ENCODE results near the gene NTMT2. TPM values are rescaled to one million over a fixed set of nuclear protein-coding genes. Genes with fewer than 3 reads are reported as not detected.

NTMT2 gene
- total and polyA plus RNA-seq, 2 of the 8 experiments (the other 6 are each of a cell fraction or from before 2014, with no cell fraction given): 0.38 TPM; not detected in 1

- no peak overlapping the region for H2BK15ac ChIP-seq (ENCODE audit: low read length)
- no peak overlapping the region for H4K8ac ChIP-seq (ENCODE audit: extremely low read depth, insufficient read depth, low read length)
- no peaks in the 10 kb centered on the region for H3K23me2 ChIP-seq (ENCODE audit: low read depth, low read length)
- no peak for DNase-seq (ENCODE audit: low read depth in 1 of 2, low spot score in 2 of 2)
- no peak overlapping the region for H2AFZ ChIP-seq (ENCODE audit: low read length)
- H3K23ac ChIP-seq (ENCODE audit: insufficient read length): no peak overlapping the region
- H3K4me3 ChIP-seq (ENCODE audit: extremely low read depth in 1 of 4, insufficient read depth in 2 of 4, low read depth in 3 of 4, low read length in 4 of 4): no peak overlapping the region
- POLR2A ChIA-PET (ENCODE audit: partially characterized antibody): no interaction called here
- H4K20me1 ChIP-seq (replicated peaks in 1 of 2; ENCODE audit: control insufficient read depth in 1 of 2, insufficient read depth in 2 of 2, low read length in 2 of 2): no peaks in the 10 kb centered on the region
- 0 out of 4 replicates have a peak, but pooled peaks cover 0 to 4% of the 10 kb centered on the region in 2 experiments for H3K9me3 ChIP-seq (ENCODE audit: insufficient read depth in 2 of 2, low read depth in 1 of 2, low read length in 1 of 2)
- H2BK5ac ChIP-seq (ENCODE audit: low read depth, low read length): no peak overlapping the region
- no peak overlapping the region for H2AK5ac ChIP-seq (ENCODE audit: low read depth, low read length)
- no peak overlapping the region for H4K91ac ChIP-seq (replicated peaks; ENCODE audit: insufficient read length, low read length)
- no peak overlapping the region for H3K27ac ChIP-seq (ENCODE audit: low read depth, low read length)
- no peak overlapping the region for H2BK12ac ChIP-seq (ENCODE audit: low read depth, low read length)
- CTCF ChIA-PET (ENCODE audit: partially characterized antibody): no interaction called here
- H3K4me2 ChIP-seq (ENCODE audit: insufficient read depth in 1 of 2, low read depth in 2 of 2, low read length in 2 of 2): no peak overlapping the region
- H3K4ac ChIP-seq (replicated peaks; ENCODE audit: insufficient read length, low read depth, low read length): no peak overlapping the region
- no peak overlapping the region for H4K5ac ChIP-seq (ENCODE audit: insufficient read length, low read depth, low read length)
- H3K18ac ChIP-seq (ENCODE audit: extremely low read depth, low read length): no peak overlapping the region
- H3K14ac ChIP-seq (ENCODE audit: insufficient read length): no peak overlapping the region
- H3K9ac ChIP-seq (replicated peaks in 1 of 4; ENCODE audit: extremely low read depth in 1 of 4, low read depth in 3 of 4, low read length in 3 of 4): no peak overlapping the region
- H3K79me1 ChIP-seq (ENCODE audit: low read depth, low read length): no peaks in the 10 kb centered on the region
- no peaks in the 10 kb centered on the region for H3K4me1 ChIP-seq (replicated peaks in 1 of 4; ENCODE audit: control insufficient read depth in 3 of 4, insufficient read depth in 4 of 4, low read length in 3 of 4)
- no peak overlapping the region for H2BK120ac ChIP-seq (replicated peaks; ENCODE audit: low read depth, low read length)
- 92% methylated on average over 1 of the region's 1 CpG; no CpG with 5 or more reads in 1 of the 2 experiments for WGBS, 2 experiments (ENCODE audit: extremely low coverage in 1 of 2, insufficient coverage in 1 of 2, insufficient read length in 1 of 2, insufficient replicate concordance in 2 of 2, low coverage in 1 of 2, low lambda C conversion rate in 2 of 2, missing lambda C conversion rate in 1 of 2)
- H3K56ac ChIP-seq (replicated peaks; ENCODE audit: insufficient read length, low read depth, low read length): no peak overlapping the region
- H3K36me3 ChIP-seq (ENCODE audit: control insufficient read depth in 2 of 4, insufficient read depth in 4 of 4, low read length in 3 of 4): no peaks in the 10 kb centered on the region
- FAIRE-seq: no peak
- H3K27me3 ChIP-seq (replicated peaks in 1 of 4; ENCODE audit: control insufficient read depth in 3 of 4, extremely low read depth in 1 of 4, insufficient read depth in 3 of 4, low read length in 3 of 4): no peaks in the 10 kb centered on the region
- no peaks in the 10 kb centered on the region for H3K79me2 ChIP-seq (ENCODE audit: control insufficient read depth in 1 of 2, insufficient read depth in 2 of 2, low read length in 2 of 2)
- H2BK20ac ChIP-seq (ENCODE audit: low read length): no peak overlapping the region
- TF ChIP-seq JUND (IDR thresholded peaks at IDR 0.05; ENCODE audit: low read length): no peak
- no peak for TF ChIP-seq SIX5 (IDR thresholded peaks at IDR 0.05; ENCODE audit: low read depth, low read length)
- TF ChIP-seq CBX5 (IDR thresholded peaks at IDR 0.05; ENCODE audit: low read depth, low read length): no peak
- no peak for TF ChIP-seq CTBP2 (IDR thresholded peaks at IDR 0.05; ENCODE audit: borderline replicate concordance, insufficient read depth, insufficient read length, low read length)
- TF ChIP-seq, protein P1, sequence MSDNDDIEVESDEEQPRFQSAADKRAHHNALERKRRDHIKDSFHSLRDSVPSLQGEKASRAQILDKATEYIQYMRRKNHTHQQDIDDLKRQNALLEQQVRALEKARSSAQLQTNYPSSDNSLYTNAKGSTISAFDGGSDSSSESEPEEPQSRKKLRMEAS (IDR thresholded peaks at IDR 0.05): no peak
- no peak for TF ChIP-seq SP4 (IDR thresholded peaks at IDR 0.05; ENCODE audit: low read length)
- no peak for TF ChIP-seq KDM1A (IDR thresholded peaks at IDR 0.05; ENCODE audit: borderline replicate concordance, low read length)
- no peak for TF ChIP-seq KDM5A (IDR thresholded peaks at IDR 0.05; ENCODE audit: low read length)
- TF ChIP-seq CHD1 (IDR thresholded peaks at IDR 0.05; ENCODE audit: low read depth, low read length): no peak
- no peak for TF ChIP-seq CTCF (IDR thresholded peaks at IDR 0.05; ENCODE audit: control extremely low read depth in 1 of 3, insufficient read depth in 1 of 3, low read depth in 1 of 3, low read length in 3 of 3)
- TF ChIP-seq, protein P2, sequence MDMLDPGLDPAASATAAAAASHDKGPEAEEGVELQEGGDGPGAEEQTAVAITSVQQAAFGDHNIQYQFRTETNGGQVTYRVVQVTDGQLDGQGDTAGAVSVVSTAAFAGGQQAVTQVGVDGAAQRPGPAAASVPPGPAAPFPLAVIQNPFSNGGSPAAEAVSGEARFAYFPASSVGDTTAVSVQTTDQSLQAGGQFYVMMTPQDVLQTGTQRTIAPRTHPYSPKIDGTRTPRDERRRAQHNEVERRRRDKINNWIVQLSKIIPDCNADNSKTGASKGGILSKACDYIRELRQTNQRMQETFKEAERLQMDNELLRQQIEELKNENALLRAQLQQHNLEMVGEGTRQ (IDR thresholded peaks at IDR 0.05; ENCODE audit: low read length): no peak
Observed at GRCh38 chr1:170168265-170168664, 22.5 kb downstream of the NTMT2 start.
